ENCODE results near the gene LRCOL1. TPM values are rescaled to one million over a fixed set of nuclear protein-coding genes. Genes with fewer than 3 reads are reported as not detected.

The LRCOL1 gene
- total and polyA plus RNA-seq, 12 donors = 0.22 to 1.4 (median 1.2) TPM; not detected in 5

- Histone ChIP-seq H3K9me3 (replicated peaks in 1 of 3) (no peaks in the 10 kb centered on the region), H3K4me3 (no peak overlapping the region), H3K27me3 (no peaks in the 10 kb centered on the region), H3K27ac (no peak overlapping the region), H3K4me1 (replicated peaks in 1 of 2) (no peaks in the 10 kb centered on the region), H3K36me3 (replicated peaks in 1 of 2) (peaks cover 0 to 18% of the 10 kb centered on the region in 2 donors)
- intact Hi-C loops (cut with DNase I) = no loop called here
- TF ChIP-seq POLR2A (IDR thresholded peaks at IDR 0.05) (no peak), CTCF (IDR thresholded peaks at IDR 0.05) (no peak)
- WGBS, 4 donors = 95 to 98% (median 96%) methylated on average over 6 to 12 of the region's 12 CpGs
- no peak for DNase-seq
Observed at GRCh38 chr12:132580701-132581292, 29.6 kb downstream of the LRCOL1 start.

GRCh38 chr12:132579744-132580143 is 30.6 kb downstream of the LRCOL1 start:
- intact Hi-C loops (cut with DNase I) = no loop called here
- peaks cover 0 to 19% of the 10 kb centered on the region in 2 donors for H3K36me3 ChIP-seq (replicated peaks in 1 of 2)
- H3K27ac ChIP-seq = no peak overlapping the region
- no peak overlapping the region for H3K4me3 ChIP-seq
- no peak for DNase-seq
- no peaks in the 10 kb centered on the region for H3K4me1 ChIP-seq (replicated peaks in 1 of 2)
- no peak for TF ChIP-seq CTCF (IDR thresholded peaks at IDR 0.05)
- TF ChIP-seq POLR2A (IDR thresholded peaks at IDR 0.05) = no peak
- H3K27me3 ChIP-seq = no peaks in the 10 kb centered on the region
- no peaks in the 10 kb centered on the region for H3K9me3 ChIP-seq (replicated peaks in 1 of 3)
- WGBS, 4 donors = 79 to 89% (median 84%) methylated on average over 12 of the region's 12 CpGs

GRCh38 chr12:132578826-132579225 is 31.6 kb downstream of the LRCOL1 start:
- Histone ChIP-seq H3K36me3 (replicated peaks in 1 of 2) (peaks cover 0 to 29% of the 10 kb centered on the region in 2 donors), H3K4me3 (no peak overlapping the region), H3K27ac (no peak overlapping the region), H3K27me3 (no peaks in the 10 kb centered on the region), H3K9me3 (replicated peaks in 1 of 3) (no peaks in the 10 kb centered on the region), H3K4me1 (replicated peaks in 1 of 2) (no peaks in the 10 kb centered on the region)
- 62 to 91% (median 88%) methylated on average over 3 to 11 of the region's 11 CpGs for WGBS, 4 donors
- TF ChIP-seq CTCF (IDR thresholded peaks at IDR 0.05) = no peak
- TF ChIP-seq POLR2A (IDR thresholded peaks at IDR 0.05) = no peak
- intact Hi-C loops (cut with DNase I) = no loop called here
- no peak for DNase-seq

DNA sequence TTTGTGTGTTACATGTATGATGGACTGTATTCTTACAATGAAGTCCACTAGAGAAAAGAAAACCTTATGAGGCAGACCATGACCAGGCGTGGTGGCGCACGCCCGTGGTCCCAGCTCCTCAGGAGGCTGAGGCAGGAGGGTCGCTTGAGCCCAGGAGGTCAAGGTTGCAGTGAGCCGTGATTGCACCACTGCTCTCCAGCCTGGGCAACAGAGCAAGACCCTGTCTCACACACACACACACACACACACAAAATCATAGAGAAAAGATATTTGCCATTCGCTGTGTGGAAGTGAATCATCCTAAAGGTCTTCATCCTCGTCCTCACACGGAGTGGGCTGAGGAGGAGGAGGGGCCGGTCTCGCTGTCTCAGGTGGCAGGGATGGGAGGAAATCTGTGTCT is 32.3 kb downstream of the LRCOL1 start:
- H3K9me3 ChIP-seq (replicated peaks in 1 of 3) = no peaks in the 10 kb centered on the region
- H3K4me3 ChIP-seq = no peak overlapping the region
- TF ChIP-seq POLR2A (IDR thresholded peaks at IDR 0.05) (no peak), CTCF (IDR thresholded peaks at IDR 0.05) (no peak)
- intact Hi-C loops (cut with DNase I) = no loop called here
- 83 to 96% (median 89%) methylated on average over 4 to 11 of the region's 11 CpGs for WGBS, 4 donors
- no peak for DNase-seq
- H3K27me3 ChIP-seq = no peaks in the 10 kb centered on the region
- no peak overlapping the region for H3K27ac ChIP-seq
- no peaks in the 10 kb centered on the region for H3K4me1 ChIP-seq (replicated peaks in 1 of 2)
- H3K36me3 ChIP-seq (replicated peaks in 1 of 2) = peaks cover 0 to 29% of the 10 kb centered on the region in 2 donors

Data from adrenal gland (tissue), 12 donors.